ENCODE results near the gene SCN7A.
"Not testable (repeated sequence)": the region's sequence is repeated elsewhere in the genome, so short reads cannot be mapped to it uniquely, and the experiment has no call there.

SCN7A gene

GRCh38 chr2:166357950-166358321 is 136.1 kb downstream of the SCN7A start:
- H3K27me3 ChIP-seq (ENCODE audit: insufficient read depth, low read length); H3K4me1 ChIP-seq (ENCODE audit: insufficient read depth, low read length); H3K4me3 ChIP-seq (ENCODE audit: low read length); H3K36me3 ChIP-seq (ENCODE audit: insufficient read depth, low read length); H3K9me3 ChIP-seq (ENCODE audit: low read length); H2AFZ ChIP-seq (ENCODE audit: low read depth, low read length): not testable (repeated sequence)

- Histone ChIP-seq H3K4me1 (ENCODE audit: insufficient read depth, low read length) (no peaks in the 10 kb centered on the region), H2AFZ (ENCODE audit: low read depth, low read length) (no peak overlapping the region), H3K27me3 (ENCODE audit: insufficient read depth, low read length) (no peaks in the 10 kb centered on the region), H3K4me3 (ENCODE audit: low read length) (no peak overlapping the region), H3K9me3 (ENCODE audit: low read length) (no peaks in the 10 kb centered on the region), H3K36me3 (ENCODE audit: insufficient read depth, low read length) (no peaks in the 10 kb centered on the region)
Observed at GRCh38 chr2:166357068-166357949, 136.7 kb downstream of the SCN7A start.
